NK-92 treated with Interleukin-12 subunit alpha and Interleukin-12 subunit beta, amount 100 ng/mL, for 24 hours (cell line): ENCODE results near the gene HOXA1.

ENCODE experiments used
- DNase-seq: peaks from one replicate; lab custom pipeline; 2025; lab: John Stamatoyannopoulos, UW

Gene HOXA1

DNA sequence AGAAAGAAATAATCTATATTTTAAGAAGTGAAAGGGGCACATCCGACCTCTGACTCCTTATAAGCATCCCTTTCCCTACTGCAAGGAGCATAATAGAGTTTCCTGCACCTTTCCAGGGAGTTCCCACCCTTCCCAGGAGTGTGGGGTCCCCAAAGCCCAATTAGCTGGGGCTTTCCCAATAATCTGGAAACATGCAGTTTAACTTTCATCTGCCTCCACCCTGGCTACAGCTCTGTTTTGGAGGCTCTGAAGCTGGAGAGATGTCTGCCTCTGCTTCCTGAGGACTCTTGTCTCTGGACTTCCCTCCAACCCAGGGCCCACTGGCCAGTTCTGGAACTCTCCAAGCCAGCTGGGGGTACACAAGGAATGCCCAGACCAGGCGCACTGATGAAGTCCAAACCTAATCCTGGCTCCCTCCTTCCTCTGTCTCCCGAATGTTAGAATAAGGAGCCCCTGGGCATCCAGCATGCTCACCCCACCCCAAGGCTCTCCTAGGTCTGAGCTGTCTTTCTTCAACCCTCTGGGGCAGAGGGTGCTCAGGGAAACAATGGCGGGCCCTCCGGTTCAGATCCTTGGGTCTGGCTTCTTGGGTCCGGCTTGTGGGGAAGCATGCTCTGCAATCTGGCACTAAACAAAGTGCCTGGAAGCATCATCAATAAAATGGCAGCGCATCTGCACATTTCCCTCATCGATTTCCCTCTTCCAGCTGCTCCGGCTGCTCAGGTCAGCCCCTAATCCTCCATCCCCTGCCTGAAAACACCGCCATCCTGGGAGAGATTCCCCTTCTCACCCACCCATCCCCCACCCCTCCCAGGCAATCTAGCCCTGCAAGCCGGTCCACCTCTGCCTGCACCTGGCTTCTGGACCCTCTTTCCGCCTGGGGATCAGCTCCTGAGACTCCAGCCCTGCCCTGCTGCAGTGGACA, 21.4 kb upstream of the HOXA1 start:
- no peak for DNase-seq

DNA sequence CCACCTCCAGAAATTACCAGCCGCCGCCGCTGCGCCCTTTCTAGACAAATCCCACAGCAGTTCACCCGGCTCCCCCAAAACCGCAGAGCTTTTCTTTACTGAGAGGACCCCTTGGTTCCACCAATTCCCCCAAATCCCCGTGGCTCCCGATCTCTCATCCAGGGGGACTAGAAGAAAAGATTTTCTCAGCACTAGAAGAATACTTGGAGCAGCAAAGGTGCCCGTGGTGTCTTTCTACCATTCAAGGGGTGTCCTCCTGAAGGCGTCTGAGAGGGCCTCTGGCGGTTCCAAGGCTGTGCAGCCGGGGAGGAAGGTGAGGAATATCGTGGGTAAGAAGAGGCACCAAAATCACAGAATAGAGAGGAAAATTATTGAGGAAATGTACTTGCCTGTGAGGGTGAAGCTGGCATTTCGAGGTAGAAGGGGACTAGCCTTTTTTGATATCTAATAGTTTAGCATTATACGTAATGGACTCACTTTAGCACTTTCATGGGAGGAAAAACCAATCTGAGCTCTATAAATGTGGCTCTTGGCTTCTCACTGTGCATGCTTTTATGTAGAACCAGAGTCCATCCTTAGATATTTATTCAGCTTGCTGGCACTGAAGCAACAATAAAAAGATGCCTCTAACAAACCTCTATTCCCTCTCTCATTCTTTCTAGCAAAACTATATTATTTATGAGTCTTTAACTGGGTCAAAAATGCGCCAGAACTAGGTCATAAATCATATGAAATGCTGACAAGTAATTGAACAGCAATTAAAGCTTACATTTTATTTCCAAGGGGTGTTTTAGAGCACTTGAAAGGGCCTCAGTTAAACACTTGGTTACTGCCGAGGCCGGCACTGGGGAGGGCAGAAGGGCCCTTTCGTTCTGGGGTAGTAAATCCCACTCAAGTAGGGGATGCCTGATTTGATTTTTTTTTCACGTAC, 20.5 kb upstream of the HOXA1 start:
- DNase-seq: no peak

DNA sequence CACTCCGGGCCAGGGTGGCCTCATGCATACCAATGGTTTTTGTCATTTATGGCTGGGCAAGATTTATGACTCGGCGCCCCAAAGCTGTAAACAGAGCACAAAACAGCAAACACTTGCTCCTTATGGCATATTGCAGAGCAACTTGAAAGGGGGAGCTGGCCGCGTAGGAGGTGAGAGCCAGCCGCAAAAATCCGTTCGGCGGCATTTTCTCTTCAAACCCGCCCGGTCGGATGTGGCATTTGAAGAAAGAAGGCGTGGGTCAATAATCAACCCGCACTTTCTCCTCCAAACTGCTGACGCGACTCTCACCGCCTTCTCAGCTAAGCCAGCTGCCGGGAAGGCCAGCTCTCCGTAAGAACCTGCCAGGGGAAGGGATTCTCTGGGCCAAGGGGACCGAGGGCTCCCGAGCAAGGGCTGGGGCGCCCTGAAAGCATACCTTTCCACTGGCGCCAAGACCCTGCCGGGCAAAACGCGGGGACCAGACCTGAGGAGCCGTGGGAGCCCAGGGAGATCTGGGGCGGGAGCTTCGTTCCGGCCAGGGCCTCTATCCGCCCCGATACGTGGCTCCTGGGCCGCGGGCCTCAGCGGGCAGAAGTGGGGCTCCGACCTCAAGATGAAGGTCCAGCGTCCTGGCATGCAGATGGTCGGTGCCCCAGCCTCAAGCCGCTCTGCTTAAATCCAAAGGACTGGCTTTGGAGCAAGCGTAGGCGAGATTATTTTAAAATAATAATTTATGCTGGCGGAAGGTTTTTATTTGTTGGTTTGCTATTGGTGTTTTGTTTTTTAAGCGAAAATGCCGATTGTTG, 19.6 kb upstream of the HOXA1 start:
- DNase-seq: no peak

DNA sequence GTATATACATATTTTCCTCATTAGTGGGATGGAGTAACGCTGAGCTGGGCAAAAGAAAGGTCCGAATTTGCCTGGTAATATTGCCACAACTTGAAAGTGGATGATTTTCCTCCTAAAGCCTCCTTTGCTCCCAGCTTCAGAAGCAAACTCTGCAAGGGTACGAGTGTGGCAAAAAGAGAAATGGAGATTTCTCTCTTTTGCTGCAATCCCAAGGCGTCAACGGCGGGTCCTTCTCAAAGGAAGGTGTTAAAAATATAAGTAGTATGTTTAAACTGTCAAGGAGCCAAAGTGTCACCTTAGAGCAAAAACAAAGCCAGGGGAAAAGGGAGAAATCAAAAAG, 19.1 kb upstream of the HOXA1 start:
- DNase-seq: no peak

DNA sequence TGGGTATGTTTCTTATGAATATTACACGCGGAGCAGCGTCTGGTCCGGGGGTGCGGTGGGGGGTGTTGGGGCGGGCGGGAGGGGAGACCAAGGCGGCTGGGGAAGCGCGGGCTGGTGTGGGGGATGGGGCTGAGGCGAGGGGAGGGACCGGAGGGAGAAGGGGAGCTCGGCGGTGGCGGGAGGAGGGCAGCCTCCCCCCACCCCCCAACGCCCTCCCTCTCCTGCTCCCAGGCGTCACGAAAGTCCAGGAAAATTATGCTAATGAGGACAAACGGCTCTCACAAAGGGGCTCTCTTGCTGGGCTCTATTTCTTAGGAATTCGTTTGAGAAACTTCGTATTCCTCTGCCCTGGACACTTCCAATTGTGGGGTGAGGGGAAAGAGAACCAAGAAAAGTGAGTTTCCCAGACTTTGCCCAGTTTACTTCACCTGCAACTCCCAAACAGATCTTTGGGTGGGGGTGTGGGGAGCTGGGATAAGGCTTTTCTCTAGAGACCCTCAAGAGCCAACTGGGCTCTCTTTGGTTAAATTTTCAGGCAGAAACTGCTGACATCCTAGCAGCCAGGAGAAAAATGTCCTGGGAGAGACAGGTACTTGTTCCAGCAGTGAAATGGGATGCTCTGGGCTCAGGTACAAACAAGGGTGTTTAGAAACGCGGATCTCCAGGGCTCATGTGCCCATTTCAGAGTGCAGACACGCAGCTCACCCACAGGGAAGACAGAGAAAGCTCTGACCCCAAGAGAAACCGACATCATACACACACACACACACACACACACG, 18.4 kb upstream of the HOXA1 start:
- no peak for DNase-seq

DNA sequence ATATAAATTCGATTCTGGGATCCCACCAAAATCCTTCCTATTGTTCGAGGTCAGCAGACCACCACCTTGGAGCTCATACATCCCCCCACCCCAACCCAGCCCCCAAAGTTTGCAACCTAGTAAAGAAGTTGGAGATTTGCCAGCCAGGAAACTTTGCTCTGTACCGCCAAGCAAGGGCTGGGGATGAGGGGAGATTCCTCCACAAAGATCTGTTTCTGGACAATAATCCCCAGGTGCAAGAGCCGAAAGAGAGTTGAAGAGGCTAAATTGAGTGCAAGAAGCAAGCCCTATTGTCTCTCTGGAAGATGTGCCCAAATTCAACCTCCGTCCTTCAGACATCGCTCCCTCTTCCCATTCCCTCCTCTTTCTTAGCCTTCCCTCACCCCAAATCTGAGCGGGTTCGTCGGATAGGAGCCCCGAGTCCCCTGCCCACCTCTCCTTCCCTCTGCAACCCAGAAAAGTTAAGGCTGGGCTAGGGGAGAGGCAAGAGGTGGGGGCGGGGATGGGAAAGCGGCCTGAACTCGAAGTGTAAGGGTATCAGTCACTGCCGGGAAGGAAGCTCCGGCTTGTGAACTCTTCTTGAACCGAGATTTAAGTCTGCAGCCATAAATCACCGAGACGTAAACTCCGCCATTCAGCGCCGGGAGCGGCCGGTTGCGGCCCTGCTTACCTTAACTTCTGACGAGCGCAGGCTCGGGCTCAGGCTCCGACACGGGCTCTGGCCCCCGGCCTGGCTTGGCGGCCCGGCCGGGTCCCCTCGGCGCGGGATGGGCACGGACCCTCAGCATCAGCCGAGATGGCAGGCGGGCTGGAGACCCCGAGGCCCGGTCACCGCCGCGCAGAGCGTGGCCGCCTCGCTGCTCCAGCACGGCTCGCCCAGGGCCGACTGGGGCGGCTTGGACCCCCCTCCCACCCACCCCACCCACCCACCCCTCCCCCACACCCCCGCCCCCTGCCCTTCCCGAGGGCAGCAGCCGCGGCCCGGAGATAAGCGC, 17.5 kb upstream of the HOXA1 start:
- no peak for DNase-seq

DNA sequence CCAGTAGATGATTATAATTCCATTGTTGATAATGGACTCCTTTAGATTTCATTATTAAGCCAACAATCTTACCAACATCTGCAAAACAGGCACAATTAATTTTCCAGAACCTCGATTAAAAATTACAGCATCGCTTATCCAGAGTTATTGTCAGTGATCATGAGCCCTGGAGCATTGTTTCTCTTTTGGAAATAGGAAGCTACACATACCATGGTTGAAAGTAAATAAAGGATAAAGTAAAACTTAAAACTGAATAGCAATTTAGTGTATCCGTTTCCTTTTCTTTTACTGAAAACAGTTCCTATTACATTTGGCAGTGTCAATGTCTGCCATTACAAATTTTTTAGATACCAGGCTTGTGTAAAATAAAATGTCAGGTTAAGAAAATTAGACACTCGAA, 16.6 kb upstream of the HOXA1 start:
- DNase-seq: no peak

DNA sequence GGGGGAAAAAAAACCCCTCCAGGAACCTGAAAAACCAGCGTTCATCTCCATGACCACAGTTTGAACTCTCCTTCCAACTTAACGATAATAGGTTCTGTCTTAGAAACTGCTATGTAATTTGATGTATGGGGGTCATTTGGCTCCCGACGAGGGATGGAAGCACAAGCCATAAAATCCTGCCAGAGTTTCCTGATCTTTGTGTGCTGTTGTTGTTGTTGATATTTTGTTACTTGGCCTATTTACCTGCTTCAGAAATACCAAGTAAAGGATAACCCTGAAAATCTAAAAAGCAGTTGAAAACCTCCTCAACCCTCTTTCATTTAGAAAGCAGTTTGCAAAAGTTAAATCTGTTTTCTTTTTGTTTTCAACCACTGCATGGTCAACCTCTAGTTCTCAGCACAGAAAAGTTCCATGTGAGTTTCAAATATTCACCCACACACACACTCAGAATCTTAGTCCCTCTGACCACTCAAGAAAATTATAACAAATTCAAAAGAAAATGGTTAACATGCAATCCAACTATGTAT, 16.0 kb upstream of the HOXA1 start:
- DNase-seq: no peak

DNA sequence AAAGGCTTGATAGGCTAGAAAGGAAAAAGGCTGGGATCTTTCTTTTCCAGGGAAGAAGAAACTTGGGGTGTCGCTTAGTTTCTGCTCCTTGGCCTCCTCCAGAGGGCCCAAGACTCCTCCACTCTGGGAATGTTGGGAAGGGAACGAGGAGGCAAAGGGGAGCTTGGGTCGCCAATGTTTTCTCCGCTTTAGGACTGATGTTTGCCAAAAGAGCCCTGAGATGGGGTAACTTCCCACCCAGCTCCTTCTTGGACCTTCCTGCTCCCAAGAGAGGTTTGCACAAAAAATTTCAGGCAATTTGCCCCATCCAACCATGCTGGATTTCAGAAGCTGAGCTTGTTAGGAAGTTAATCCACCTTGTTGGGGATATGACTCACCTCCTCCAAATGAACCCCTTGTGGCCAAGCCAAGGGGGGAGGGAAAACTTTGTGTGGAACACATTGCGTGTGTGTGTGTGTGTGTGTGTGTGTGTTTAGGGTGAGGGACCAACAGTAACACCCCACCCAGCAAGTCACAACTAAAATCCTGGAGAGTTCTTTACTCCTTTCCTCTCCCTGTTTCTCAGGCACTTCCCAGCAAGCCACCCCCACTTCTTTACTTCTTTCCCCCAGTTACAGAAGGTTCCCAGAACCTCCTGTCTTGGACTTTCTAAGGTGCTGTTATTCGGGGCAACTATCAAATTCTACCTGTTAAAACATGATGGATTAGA, 15.4 kb upstream of the HOXA1 start:
- DNase-seq: no peak

DNA sequence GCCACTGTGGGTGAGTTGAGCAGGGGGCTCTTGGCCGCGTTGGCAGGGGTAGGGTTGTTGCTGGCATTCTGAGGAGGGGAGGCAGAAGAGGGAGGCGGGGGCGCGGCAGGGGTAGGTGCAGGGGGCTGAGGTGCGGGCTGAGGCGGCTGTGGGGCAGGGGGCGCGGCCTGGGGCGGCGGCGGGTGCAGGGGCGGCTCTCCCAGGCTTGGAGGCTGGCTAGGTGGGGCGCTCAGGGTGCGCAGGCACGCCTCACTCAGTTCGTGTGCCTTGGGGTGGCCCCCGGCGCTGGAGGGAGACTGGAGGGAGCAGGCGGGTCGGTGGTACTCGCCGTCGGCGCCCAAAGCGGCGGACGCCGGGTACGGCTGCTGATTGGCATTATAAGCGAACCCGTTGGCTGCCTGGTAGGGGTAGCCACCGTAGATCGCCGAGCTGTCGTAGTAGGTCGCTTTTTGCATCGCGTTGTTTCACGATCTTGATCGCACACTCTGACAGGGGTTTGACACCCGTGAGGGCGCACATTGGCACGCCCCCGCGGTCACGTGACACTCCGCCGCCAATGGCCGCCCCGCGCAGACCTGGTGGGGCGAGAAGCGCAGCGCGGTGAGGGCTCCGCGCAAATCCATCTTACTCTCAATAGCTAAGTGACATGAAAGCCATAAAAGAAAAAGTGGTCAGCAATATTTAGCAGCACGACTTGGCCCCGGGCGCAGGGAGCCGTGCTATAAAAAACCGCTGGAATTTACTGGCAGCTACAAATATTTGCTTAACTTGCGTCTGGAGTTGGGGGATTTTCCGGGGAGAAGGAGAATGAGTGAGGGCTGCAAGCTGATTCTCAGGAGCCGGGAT, 14.6 kb upstream of the HOXA1 start:
- DNase-seq: no peak

DNA sequence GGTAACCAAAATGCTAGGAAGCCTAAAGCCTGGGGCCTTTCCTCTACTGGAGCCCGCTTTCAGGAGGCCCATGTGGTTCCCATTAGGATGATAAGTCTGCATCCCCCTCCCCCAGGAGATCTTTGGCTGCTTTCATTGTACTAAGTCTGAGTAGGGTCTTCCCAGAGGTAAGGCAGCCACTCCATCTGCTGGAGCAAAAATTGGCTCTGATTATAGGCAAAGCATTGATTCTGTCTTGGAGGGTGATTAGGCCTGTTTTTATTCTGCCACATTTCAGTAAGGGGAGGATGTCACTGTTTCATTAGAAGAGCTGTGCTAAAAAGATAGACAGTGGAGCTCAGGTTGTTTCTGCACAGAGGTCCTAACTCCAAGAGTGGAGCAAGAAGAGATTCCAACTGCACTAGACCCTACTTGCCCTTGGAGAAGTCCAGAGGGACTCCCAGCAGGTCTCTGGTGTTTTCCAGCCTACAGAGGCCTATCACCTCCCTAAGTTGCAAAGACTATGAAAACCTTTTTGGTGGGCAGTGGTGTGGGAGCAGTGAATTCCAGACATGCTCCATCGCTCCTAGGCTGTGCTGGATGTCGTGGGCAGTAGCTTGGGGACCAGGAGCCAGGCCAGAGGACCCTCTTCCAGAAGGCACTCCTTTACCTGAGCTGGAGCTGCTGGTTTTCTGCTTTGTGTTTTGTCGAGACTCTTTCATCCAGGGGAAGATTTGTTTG, 13.8 kb upstream of the HOXA1 start:
- DNase-seq: no peak

DNA sequence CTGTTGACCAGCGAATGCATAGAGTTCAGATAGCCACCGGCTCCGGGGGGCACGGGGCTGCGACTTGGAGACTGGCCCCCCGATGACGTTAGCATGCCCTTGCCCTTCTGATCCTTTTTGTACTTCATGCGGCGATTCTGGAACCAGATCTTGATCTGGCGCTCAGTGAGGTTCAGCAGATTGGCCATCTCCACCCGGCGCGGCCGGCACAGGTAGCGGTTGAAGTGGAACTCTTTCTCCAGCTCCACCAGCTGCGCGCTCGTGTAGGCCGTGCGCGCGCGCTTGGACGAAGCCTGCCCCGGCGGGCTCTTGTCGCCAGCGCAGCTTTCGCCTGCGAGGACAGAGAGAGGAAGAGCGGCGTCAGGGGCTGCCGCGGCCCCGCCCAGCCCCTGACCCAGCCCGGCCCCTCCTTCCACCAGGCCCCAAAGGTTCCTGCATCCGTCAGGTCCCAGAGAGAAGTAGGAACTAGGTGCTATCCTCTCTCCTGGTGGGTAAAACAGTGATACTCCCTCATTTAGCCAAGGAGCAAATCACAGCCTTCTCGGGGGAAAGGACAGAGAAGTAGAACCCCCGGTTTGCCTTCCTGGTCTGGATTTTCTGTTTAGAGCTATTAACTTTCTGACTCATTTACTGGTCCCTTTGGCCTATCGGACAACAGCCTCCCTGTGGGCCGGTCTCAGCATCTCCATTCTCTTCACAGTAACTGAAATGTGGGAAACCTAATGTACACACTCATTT, 12.8 kb upstream of the HOXA1 start:
- no peak for DNase-seq

DNA sequence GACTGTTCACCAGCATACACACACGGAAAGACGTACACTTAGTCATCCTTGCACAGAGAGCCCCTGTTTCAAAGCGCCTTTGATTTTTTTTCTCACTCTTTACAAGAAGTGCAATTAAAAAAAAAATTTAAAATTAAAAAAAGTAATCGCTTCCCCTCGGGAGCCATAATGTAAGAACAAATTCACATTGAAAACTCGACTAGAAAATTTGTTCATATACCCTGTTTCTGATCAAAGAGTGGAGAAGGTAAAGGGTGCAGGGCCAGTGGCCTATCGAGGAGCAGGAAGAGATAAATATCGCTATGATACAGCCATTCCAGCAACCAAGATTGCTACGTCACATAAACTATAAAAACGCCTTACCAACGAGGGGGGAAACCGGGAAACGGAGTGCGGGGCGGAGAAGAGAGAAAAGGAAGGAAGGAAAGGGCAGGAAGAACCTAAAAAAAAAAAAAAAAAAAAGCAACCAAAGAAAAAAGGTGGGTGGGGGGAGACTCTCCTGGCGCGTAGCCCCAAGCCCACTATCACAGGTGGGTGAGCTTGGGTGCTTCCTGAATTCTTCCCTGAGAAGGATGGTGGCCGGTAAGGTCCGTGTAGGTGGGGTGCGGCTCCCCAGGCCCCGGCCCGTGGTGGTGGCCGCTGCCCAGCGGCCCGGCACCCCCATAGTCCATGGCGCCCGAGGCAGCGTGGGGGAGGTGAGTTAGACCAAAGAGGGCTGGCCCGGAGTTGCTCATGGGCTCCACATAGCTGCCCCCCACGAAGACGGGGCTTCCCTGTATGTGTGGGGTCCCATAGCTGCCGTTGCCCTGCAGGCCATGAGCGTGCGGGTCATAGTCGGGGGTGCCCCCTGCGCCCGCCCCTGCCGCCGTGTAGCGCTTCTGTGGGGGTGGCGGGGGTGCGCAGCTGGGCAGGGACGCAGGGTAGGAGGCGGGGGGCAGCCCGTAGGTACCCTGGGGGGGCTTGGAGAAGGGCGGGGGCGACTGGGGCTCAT, 11.9 kb upstream of the HOXA1 start:
- DNase-seq: no peak

DNA sequence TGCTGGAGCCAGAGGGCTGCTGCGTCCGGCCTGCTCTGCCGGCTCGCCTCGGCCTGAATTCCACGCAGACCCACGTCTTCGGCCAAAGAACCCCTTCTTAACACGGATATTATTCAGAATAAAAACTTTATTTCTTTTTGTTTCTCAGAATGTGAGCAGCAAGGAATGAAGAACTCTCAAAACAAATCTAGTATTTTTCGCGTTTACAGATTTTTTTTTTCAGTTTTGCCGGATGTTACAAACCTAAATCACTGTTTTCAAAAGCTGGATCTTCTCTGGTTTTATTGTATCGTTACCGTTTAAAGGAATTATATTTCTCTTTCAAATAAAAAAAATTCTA, 11.1 kb upstream of the HOXA1 start:
- DNase-seq: no peak

DNA sequence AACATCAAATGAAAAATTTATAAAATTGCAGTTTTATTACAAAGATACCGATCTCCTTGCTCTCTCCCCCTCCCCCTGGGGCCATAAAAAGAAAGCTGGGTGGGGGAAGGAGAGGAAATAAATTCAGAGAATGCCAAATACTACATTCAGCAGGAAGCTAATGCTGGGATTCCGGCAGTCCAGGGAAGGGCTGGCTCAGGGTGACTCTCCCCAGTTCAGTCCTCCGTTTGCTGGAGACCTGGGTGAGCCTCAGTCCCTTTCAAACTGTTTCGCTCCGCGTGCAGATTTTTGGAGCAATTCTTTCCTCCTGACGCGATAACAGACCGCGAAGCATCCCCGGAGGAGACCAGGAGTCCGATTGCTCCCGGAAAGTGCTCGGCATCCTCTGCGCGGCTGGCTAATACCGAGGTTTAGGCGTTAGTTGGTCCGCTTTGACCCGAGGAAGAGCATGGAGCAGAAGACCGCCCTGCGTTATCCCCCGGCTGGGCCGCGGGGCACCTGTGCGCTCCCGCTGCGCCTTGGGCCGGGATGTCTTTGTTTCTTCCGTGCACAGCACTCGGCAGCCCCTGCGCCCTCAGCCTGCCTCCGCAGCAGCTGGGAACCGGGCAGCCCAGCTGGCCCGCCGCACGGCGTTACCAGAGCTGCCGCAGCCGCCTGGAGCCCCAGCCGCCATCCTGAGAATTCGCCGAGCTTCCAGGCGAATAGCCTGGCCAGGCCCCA, 10.5 kb upstream of the HOXA1 start:
- no peak for DNase-seq
